RPMI7951 (cell line): ENCODE measurements around the gene REPS2. TPM values are rescaled to one million over a fixed set of nuclear protein-coding genes. Genes with fewer than 3 reads are reported as not detected.
"Not testable (repeated sequence)": the region's sequence is repeated elsewhere in the genome, so short reads cannot be mapped to it uniquely, and the experiment has no call there.

Experiments used
- DNase-seq: peaks from one replicate; pipeline ENCODE4 v3.0.0-alpha.2; 2012; ENCODE audit warnings: low read depth
- total RNA-seq: library from RNA; depleted of rRNA; stranded (reverse); fragments of >200 nt; shearing (Covaris generic); gene quantifications from 2 replicates; pipeline ENCODE4 v1.2.3, GENCODE V29; 2014

Gene REPS2
- total RNA-seq, 1 experiment from 2014 or later = 1.1 TPM

DNA sequence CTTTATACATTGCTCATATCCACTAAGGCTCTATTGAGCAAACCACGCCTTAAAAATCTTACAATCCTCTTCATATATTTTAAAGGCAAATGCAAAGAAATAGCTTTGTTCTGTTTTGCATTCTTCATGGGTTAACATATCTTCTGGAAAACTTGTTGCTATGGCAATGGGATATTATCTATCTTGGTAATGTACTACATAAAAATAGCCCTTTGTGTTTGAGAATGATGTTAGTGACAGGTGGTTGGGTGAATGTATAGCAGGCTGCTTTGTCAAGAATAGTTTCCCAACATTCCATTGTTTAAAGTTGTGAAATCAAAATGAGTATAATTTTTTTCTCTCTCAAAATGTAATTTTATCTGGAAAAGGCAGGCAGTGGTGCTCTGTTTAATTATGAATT, 16.8 kb downstream of the REPS2 start:
- DNase-seq = no peak

DNA sequence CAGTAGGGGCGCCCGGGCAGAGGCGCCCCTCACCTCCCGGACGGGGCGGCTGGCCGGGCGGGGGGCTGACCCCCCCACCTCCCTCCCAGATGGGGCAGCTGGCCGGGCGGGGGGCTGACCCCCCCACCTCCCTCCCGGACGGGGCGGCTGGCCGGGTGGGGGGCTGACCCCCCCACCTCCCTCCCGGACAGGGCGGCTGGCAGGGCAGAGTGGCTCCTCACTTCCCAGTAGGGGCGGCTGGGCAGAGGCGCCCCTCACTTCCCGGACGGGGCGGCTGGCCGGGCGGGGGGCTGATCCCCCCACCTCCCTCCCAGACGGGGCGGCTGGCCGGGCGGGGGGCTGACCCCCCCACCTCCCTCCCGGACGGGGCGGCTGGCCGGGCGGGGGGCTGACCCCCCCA, 18.5 kb downstream of the REPS2 start:
- not testable (repeated sequence) for DNase-seq

DNA sequence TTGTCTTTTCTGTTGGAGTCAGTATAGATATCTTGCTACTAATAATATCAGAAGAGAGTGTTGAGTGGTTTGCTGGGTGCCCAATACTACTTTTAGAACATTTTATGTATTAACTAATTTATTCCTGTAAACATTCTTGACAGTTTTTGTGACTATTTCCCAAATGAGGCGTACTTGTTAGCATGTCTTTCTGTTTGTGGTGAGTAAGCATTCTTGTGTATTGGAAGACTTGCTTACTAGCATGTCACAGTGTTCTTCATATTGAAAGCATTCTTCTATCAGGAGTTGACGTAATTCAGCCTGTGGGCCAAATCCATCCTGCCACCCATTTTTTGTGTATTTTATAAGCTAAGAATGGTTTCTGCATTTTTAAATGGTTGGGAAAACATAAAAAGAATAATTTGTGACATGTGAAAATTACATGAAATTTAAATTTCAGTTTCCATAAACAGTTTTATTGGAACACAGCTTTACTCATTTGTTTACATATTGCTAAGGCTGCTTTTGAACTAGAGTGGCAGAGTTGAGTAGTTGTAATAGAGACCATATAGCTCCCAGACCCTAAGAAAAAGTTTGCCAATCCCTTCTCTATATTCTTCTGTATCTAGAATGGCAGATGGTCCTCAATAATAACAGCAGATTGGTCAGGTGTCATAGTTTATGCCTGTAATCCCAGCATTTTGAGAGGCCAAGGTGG, 20.4 kb downstream of the REPS2 start:
- DNase-seq = no peak

DNA sequence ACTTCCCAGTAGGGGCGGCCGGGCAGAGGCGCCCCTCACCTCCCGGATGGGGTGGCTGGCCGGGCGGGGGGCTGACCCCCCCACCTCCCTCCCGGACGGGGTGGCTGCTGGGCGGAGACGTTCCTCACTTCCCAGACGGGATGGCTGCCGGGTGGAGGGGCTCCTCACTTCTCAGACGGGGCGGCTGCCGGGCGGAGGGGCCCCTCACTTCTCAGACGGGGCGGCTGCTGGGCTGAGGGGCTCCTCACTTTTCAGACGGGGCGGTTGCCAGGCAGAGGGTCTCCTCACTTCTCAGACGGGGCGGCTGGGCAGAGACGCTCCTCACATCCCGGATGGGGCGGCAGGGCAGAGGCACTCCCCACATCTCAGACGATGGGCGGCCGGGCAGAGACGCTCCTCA, 22.3 kb downstream of the REPS2 start:
- DNase-seq = not testable (repeated sequence)

DNA sequence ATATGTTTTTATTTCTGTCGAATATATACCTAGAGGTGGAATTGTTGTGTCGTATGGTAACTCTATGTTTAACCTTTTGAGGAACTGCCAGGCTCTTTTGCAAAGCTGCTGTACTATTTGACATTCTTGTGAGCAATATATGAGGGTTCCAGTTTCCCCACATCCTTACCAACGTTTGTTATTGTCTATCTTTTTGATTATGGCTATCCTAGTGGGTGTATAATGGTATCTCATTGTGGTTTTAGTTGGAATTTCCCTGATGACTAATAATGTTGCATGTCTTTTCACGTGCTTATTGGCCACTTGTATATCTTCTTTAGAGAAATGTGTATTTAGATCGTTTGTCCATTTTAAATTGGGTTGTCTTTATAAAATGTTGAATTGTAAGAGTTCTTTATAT, 24.5 kb downstream of the REPS2 start:
- peak; percentile 70 for DNase-seq

DNA sequence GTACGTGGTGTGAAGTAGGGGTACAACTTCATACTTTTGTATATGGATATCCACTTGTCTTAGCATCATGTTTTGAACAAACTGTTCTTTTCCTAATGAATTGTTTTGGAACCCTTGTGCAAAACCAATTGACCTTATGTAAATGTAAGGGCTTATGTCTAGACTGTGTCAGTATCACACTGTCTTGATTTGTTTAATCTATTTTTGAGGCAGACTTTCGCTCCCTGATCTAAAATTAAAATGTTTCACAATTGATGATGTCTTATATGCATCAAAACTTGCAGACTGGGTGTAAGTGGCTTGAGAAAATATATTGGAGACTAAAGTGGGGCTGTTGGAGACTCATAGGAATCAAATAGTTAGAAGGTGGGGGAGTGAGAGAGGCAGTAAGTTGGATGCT, 25.2 kb downstream of the REPS2 start:
- DNase-seq = no peak

DNA sequence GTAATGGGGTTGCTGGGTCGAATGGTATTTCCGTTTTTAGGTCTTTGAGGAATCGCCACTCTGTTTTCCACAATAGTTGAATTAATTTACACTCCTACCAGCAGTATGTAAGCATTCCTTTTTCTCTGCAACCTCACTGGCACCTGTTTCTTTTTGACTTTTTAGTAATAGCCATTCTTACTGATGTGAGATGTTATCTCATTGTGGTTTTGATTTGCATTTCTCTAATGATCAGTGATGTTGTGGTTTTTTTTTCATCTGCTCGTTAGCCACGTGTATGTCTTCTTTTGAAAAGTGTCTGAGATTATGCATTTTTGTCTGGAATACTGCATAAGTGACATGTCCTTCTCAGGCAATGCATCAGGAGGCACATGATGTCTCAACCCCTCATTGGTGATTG, 28.8 kb downstream of the REPS2 start:
- no peak for DNase-seq

DNA sequence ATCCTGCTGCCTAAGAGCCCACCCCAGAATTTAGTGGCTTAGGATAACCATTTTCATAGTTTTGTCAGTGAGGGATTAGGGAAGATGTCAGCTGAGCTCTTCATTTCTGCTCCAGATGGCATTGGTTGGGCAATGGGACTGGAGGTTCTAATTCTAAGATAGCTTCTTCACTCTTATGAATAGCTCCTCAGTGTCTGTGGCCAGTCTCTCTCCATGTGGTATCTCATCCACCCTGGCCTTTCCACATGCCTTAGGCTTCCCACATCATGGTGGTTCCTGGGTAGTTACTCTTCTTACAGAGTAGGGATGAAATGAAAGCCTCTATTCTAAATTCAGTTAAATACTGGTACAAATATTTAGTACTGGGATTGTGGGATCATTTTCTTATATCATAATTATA, 31.3 kb downstream of the REPS2 start:
- no peak for DNase-seq

DNA sequence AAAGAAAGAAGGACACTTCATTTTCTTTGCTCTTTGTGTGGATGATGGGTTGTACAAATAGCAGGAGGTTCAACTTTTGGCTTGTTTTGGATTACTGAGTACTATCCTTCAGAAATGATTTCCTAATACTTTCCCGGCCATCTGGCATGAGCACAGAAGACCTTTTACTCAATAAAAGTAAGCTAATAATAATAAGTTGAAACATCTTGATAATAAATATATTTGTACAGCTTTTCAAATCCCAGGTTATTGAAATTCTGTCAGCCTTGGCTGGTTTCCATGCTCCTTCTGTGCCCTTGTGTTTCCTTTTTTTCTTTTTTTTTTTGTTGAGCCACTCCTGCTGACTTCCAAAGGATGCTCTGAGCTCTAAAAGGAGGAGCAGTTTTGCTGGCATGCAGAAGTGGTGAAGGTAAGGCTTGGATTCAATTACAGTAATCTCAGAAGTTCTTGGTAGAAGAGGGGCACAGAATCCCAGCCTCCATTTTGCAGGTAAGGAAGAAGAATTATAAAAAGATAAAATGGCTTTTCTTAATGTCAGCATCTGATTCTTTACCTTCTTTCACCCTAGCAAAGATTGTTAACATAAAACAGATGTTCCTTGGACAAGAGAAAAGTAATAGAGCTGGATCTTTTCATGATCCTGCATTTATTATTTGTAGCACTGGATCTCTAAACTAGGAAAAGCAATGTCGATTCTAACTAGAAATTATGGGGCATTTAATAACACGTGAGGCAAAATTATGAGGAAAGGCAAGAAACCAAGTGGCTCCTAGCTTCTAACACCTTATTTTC, 31.9 kb downstream of the REPS2 start:
- no peak for DNase-seq

DNA sequence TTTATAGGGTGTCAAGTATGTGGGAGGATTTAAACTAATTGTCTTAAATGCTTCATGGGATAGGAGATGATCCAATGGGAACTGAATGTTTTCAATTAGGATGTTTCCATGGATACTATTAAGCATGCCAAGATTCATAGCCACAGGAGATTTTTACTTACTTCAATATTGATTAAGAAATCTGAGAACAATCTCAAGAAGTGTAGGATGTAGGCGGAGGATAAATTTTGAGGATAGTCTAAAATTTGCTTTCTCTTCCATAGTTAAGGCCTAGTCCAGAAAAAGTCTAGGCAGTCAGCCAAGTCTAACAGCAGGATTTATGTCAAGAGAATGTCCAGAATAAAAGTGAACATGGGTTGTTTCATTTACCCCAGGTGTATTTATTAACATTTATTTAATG, 32.8 kb downstream of the REPS2 start:
- DNase-seq = no peak

DNA sequence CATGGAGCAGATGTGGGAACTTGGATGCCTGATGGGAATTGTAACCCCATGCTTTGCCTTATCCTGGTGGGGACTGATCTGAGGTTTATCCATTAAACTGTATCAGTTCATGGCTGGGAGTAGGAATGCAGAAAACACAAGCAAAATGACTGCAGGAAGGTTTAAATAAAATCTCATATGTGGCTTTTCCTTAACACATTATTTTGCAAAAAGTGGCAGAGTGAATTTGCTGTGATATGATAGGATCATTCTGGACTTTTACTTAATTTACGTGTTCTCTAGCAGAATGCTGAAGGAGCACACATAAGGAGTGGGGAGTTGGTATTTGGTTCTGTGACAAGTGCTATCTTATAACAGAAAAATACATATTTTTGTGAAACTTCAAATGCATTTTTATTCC, 34.8 kb downstream of the REPS2 start:
- DNase-seq = no peak

DNA sequence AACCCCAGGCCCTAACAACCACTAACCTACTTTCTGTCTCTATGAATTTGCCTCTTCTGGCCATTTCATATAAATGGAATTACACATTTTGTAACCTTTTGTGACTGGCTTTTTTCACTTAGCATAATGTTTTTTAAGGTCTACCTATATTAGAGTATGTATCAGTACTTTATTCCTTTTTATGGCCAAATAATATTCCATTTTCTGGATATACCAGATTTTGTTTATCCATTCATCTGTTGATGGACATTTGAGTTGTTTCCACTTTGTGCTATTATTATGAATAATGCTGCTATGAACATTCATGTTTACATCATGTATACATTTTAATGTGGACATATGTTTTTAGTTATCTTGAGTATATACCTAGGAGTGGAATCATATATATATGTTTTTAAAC, 35.5 kb downstream of the REPS2 start:
- no peak for DNase-seq

DNA sequence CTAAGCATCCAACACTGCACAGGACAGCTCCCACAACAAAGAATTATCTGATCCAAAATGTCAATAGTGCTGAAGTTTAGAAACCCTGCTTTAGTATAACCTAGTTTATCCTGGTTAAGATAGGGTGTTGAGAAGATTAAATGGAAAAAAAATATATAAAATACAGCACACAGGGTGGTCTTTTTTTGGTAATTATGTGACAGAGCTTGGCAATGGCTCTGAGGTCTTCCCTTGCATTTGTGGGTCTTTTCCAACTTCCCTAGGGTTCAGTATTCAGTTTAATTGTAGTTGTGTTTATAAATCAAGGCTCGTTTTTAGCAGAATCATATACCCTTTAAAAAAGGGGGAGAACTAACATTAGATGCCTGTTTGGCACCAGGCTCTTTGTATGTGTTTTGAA, 36.6 kb downstream of the REPS2 start:
- no peak for DNase-seq

DNA sequence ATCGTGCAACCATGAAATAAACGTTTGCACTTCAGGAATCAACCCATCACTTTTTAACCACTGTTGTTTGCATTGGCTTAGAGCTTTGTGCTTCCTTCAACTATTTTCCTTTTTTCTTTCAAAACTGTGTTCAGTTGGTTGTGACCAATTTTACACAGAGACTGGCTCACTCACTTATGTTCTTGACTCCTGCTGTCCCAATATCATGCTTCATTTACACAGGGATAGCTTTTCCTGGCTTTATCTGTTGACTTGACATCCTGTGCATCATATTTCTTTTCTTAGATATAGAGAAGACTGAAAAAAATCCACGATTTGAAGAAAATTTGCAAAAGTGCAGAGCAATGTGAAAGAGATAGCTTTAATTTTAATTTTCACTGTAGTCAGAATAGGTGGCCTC, 38.8 kb downstream of the REPS2 start:
- no peak for DNase-seq

DNA sequence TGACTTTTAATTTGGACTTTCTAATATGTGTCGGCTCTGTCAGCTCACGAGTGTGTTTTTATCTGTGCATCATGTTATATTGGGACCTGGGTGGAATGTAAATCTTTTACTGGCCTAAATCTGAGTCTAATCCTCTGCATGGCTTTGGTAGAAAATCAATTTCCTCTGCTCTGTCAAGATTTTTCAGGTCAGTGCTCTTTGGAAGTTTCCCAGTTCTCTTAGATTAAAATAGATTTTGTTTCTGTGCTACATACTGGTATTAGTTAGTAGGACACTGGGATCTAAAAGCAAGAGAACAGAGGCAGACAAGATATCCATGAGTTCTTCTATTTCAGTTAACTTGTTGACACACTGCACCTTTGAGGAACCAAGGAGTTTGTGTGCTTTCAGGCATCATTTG, 39.7 kb downstream of the REPS2 start:
- no peak for DNase-seq

DNA sequence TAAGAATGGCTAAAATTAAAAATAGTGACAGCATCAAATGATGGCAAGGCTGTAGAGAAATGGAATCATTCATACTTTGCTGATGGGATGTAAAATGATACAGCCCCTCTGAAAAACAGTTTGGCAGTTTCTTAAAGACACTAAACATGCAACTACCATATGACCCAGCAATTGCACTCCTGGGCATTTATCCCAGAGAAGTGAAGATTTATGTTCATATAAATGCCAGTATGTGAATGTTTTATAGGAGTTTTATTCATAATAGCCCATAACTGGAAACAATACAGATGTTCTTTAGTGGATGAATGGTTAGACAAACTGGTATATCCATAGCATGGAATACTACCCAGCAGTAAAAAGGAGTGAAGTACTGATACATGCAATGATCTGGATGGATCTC, 43.3 kb downstream of the REPS2 start:
- no peak for DNase-seq

DNA sequence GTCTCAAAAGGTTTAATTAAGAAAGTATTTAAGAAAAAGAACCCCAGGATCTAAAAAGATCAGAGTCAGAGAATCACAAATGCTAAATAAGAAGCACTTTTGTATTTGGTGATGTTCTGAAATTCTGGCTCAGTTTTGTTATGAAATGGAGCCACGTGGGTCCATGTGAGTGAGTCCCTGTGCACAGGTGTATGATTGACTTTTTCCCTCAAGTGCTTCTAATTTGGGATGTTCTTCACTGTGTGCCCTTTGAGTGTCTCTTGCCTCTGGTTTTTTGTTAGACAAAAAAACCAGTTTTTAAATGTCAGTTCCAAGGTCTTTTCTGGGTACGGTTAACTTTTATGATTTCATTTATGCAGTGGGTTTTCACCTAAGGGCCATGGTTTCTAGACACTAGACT, 44.4 kb downstream of the REPS2 start:
- DNase-seq = no peak

DNA sequence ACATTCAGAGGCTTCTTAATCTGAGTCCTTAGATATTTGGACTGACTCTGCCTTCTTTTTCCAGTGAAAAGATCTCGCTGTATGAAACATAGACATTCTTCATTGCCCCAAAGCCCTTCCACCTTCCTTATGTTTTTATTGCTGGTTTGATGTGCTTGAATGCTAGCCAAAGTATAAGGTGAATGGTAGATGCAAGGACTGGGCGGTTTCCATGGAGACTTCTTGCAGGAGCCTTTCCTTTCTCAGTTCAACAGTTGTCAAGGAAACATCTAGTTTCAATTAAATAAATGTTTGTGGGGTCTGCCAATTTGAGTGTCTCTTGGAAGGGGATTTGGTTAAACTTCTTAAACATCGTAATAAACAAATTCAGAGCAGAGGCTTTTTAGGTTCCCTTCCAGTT, 46.0 kb downstream of the REPS2 start:
- no peak for DNase-seq

DNA sequence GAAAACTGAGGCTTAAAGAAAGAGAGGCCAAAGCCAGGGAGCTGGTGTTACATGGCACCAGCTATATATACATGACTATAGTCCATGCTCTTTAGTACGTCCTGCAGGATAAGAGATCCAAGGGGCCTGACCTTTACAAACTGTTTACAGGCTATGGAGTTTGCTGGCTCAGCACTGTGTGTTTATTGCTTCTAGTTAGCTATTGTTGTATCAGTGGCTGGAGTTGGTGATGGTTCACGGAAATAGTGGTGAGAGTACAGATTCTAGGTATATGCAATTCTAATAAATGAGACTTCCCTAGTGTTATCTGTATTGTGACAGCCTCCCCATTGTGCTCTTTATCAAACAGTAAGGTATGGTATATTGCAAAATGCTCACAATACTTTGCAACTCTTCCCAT, 46.5 kb downstream of the REPS2 start:
- DNase-seq = no peak

DNA sequence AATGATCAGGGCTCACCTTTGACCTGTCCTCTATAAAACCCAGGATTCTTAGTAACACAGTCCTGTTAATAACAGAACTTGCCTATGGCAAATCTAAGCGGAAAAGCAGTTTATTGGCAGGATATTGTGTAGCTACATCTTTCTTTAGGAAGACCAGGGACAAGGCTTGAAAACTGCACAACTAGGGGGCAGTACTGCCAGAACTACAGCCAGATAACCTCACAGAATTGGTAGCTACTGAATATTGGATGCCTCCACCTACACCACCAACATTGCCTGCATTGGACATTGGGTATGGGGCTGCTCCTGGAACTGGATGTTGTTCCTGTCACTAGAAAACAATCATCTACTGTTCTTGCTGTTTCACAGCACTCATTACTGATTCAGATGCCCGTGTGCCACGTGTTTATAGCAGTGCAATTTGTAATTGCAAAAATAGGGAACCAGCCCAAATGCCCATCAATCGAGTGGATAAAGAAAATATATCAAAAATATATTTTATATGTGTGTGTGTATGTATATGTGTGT, 47.4 kb downstream of the REPS2 start:
- DNase-seq = no peak

DNA sequence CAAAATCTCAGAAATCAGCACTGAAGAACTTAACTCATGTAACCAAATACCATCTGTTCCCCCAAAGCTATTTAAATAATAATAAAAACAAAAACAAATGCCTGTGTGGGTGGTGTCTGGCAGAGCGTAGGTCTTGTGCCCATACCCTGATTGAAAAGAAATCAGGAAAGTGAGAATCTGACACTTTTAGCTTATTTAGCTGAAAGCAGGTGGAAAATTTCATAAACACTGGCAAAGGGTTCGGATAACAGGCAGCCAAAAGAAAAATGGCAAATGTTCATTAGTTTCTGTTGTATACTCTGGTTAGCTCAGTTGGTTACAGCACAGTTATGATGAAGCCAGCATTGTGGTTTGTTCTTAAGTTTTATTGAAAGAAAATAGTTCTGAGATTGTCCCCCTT, 48.3 kb downstream of the REPS2 start:
- DNase-seq = no peak

DNA sequence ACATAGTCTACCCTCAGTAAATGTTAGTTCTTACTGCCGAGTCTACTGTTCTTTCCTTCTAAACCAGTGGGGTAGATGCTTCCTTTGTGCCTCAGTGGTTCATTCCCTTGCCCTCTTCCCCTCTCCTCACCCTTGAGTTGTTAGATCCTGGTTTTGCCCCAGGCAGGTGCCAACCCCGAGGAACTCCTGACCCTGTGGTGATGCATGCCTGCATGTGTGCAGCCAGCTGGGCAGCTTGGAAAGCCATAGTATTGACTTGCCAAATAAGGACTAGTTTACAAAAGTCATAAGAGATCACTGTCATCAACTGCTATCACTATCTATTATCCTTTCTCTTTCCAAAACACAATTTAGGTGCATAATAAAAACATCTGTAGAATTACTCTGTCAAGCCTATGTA, 50.9 kb downstream of the REPS2 start:
- no peak for DNase-seq

DNA sequence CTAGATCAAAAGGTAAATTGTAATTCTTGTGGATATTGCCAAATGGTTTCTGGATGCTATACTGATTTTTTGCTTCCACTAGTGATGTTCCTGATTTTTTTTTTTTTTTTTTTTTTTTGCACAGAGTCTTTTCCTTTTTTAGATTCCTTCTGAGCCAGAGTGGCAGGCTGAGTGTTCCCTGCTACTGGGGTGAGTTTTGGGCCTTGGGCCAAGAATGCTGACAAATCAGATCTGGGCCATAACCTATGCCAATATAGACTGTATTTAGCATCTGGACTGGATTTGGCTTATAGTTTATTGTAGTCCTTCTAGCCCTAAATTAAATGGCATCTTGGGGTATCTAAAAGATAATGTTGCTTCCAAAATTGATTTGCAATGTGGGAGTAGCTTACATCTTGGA, 52.8 kb downstream of the REPS2 start:
- peak; percentile 12 for DNase-seq
